ENCODE results near the gene PTPRD.

Gene PTPRD

GRCh38 chr9:10612641-10613398 lies at the start of gene PTPRD:
Gene PTPRD (minus strand): TSS chr9:10613002.
- no peak for DNase-seq

GRCh38 chr9:10661994-10662393 lies 49.2 kb upstream of the PTPRD start:
- DNase-seq: no peak

- no peak for DNase-seq
Observed at GRCh38 chr9:10661376-10661775, 48.6 kb upstream of the PTPRD start.

- DNase-seq: no peak
Observed at GRCh38 chr9:10651012-10651411, 38.2 kb upstream of the PTPRD start.

- DNase-seq: no peak
Observed at GRCh38 chr9:10649076-10649475, 36.3 kb upstream of the PTPRD start.

GRCh38 chr9:10633785-10634184 lies 21.0 kb upstream of the PTPRD start:
- DNase-seq: no peak

- DNase-seq: no peak
Observed at GRCh38 chr9:10614196-10614800, 1.5 kb upstream of the PTPRD start.

- no peak for DNase-seq
Observed at GRCh38 chr9:10613419-10613818, 617 bp upstream of the PTPRD start.

- no peak for DNase-seq
Observed at GRCh38 chr9:10605388-10605787, 7.4 kb downstream of the PTPRD start.

- DNase-seq: no peak
Observed at GRCh38 chr9:10604927-10605326, 7.9 kb downstream of the PTPRD start.

- DNase-seq: no peak
Observed at GRCh38 chr9:10597801-10598200, 15.0 kb downstream of the PTPRD start.

- no peak for DNase-seq
Observed at GRCh38 chr9:10594482-10594881, 18.3 kb downstream of the PTPRD start.

GRCh38 chr9:10586407-10586806 lies 26.4 kb downstream of the PTPRD start:
- DNase-seq: no peak

- no peak for DNase-seq
Observed at GRCh38 chr9:10571699-10572098, 41.1 kb downstream of the PTPRD start.

- no peak for DNase-seq
Observed at GRCh38 chr9:10566848-10567247, 46.0 kb downstream of the PTPRD start.

GRCh38 chr9:10562581-10563343 lies 50.0 kb downstream of the PTPRD start:
- DNase-seq: no peak

GRCh38 chr9:10548348-10548747 lies 64.5 kb downstream of the PTPRD start:
- DNase-seq: no peak

- DNase-seq: no peak
Observed at GRCh38 chr9:10538073-10538472, 74.7 kb downstream of the PTPRD start.

GRCh38 chr9:10534850-10535249 lies 78.0 kb downstream of the PTPRD start:
- DNase-seq: no peak

GRCh38 chr9:10525972-10526371 lies 86.8 kb downstream of the PTPRD start:
- no peak for DNase-seq

- no peak for DNase-seq
Observed at GRCh38 chr9:10523164-10523563, 89.6 kb downstream of the PTPRD start.

- DNase-seq: no peak
Observed at GRCh38 chr9:10512144-10512543, 100.7 kb downstream of the PTPRD start.

- no peak for DNase-seq
Observed at GRCh38 chr9:10488937-10489336, 123.9 kb downstream of the PTPRD start.

- no peak for DNase-seq
Observed at GRCh38 chr9:10479172-10479571, 133.6 kb downstream of the PTPRD start.

Data from CD4-positive, alpha-beta T cell treated with Interleukin-6 for 4 hours (primary cell).